ENCODE data around the gene PDE5A.

The PDE5A gene

GRCh38 chr4:119550857-119551532 lies 77.6 kb downstream of the PDE5A start:
- no peaks in the 10 kb centered on the region for H3K9me3 ChIP-seq (ENCODE audit: severe bottlenecking)
- H3K27me3 ChIP-seq (ENCODE audit: insufficient read depth, low read depth, severe bottlenecking): no peaks in the 10 kb centered on the region
- H3K4me3 ChIP-seq (ENCODE audit: low read depth, low read length): no peak overlapping the region
- no peak for DNase-seq
- no peak overlapping the region for H3K27ac ChIP-seq
- H3K36me3 ChIP-seq: peaks cover 5% of the 10 kb centered on the region
- no peak for TF ChIP-seq CTCF (IDR thresholded peaks at IDR 0.05; ENCODE audit: low read depth, low read length)

- no peaks in the 10 kb centered on the region for H3K27me3 ChIP-seq (ENCODE audit: insufficient read depth, low read depth, severe bottlenecking)
Measured at GRCh38 chr4:119549639-119550038, 79.0 kb downstream of the PDE5A start.

GRCh38 chr4:119543779-119544178 lies 84.8 kb downstream of the PDE5A start:
- H3K9me3 ChIP-seq (ENCODE audit: severe bottlenecking): no peaks in the 10 kb centered on the region
- TF ChIP-seq CTCF (IDR thresholded peaks at IDR 0.05; ENCODE audit: low read depth, low read length): no peak
- no peak overlapping the region for H3K27ac ChIP-seq

More at GRCh38 chr4:119549639-119550038, 79.0 kb downstream of the PDE5A start:
- Histone ChIP-seq H3K4me3 (ENCODE audit: low read depth, low read length) (no peak overlapping the region), H3K27ac (no peak overlapping the region), H3K36me3 (peaks cover 5% of the 10 kb centered on the region), H3K9me3 (ENCODE audit: severe bottlenecking) (no peaks in the 10 kb centered on the region)
- DNase-seq: no peak
- no peak for TF ChIP-seq CTCF (IDR thresholded peaks at IDR 0.05; ENCODE audit: low read depth, low read length)

GRCh38 chr4:119543187-119543586 lies 85.4 kb downstream of the PDE5A start:
- H3K27me3 ChIP-seq (ENCODE audit: insufficient read depth, low read depth, severe bottlenecking): no peaks in the 10 kb centered on the region
- no peaks in the 10 kb centered on the region; the same call in 1 of the 2 replicates for H3K36me3 ChIP-seq
- no peak for DNase-seq
- no peak for TF ChIP-seq CTCF (IDR thresholded peaks at IDR 0.05; ENCODE audit: low read depth, low read length)
- no peak overlapping the region for H3K4me3 ChIP-seq (ENCODE audit: low read depth, low read length)
- H3K9me3 ChIP-seq (ENCODE audit: severe bottlenecking): no peaks in the 10 kb centered on the region
- no peak overlapping the region for H3K27ac ChIP-seq

More at GRCh38 chr4:119543779-119544178, 84.8 kb downstream of the PDE5A start:
- Histone ChIP-seq H3K36me3 (no peaks in the 10 kb centered on the region; the same call in 1 of the 2 replicates), H3K27me3 (ENCODE audit: insufficient read depth, low read depth, severe bottlenecking) (no peaks in the 10 kb centered on the region), H3K4me3 (ENCODE audit: low read depth, low read length) (no peak overlapping the region)
- no peak for DNase-seq

- TF ChIP-seq CTCF (IDR thresholded peaks at IDR 0.05; ENCODE audit: low read depth, low read length): no peak
Measured at GRCh38 chr4:119540249-119540648, 88.4 kb downstream of the PDE5A start.

GRCh38 chr4:119537586-119537985 lies 91.0 kb downstream of the PDE5A start:
- no peak for DNase-seq
- Histone ChIP-seq H3K4me3 (ENCODE audit: low read depth, low read length) (no peak overlapping the region), H3K27ac (no peak overlapping the region), H3K36me3 (peaks cover 3% of the 10 kb centered on the region), H3K27me3 (ENCODE audit: insufficient read depth, low read depth, severe bottlenecking) (no peaks in the 10 kb centered on the region), H3K9me3 (ENCODE audit: severe bottlenecking) (peaks cover 4% of the 10 kb centered on the region)
- TF ChIP-seq CTCF (IDR thresholded peaks at IDR 0.05; ENCODE audit: low read depth, low read length): no peak

More at GRCh38 chr4:119540249-119540648, 88.4 kb downstream of the PDE5A start:
- DNase-seq: no peak
- Histone ChIP-seq H3K27me3 (ENCODE audit: insufficient read depth, low read depth, severe bottlenecking) (no peaks in the 10 kb centered on the region), H3K4me3 (ENCODE audit: low read depth, low read length) (no peak overlapping the region), H3K27ac (no peak overlapping the region), H3K9me3 (ENCODE audit: severe bottlenecking) (no peaks in the 10 kb centered on the region), H3K36me3 (no peaks in the 10 kb centered on the region; the same call in 1 of the 2 replicates)
